Left lobe of liver (tissue), 2 donors: ENCODE data around the gene DBN1. TPM values are rescaled to one million over a fixed set of nuclear protein-coding genes. Genes with fewer than 3 reads are reported as not detected.

Experiments used
- ATAC-seq: fragments of 200-7000 bp; cut with Tn5 transposase; one replicate; pipeline ENCODE4 v1.9.1; 2020; ENCODE audit warnings: mild to moderate bottlenecking, moderate library complexity
- DNase-seq: peaks from one replicate; pipeline ENCODE4 v3.0.0-alpha.2; 2020; ENCODE audit warnings: low spot score
- total RNA-seq: library from RNA; stranded (reverse); gene quantifications from one replicate; pipeline ENCODE4 v1.2.1, GENCODE V29; 2021
- donor health status: DM: no; HTN: no; CAD: no; lungs with moderate emphysema.
- donor health status: DM: no; HTN: yes; CAD: no.

The DBN1 gene
- 1.7 TPM for total RNA-seq

- ATAC-seq: peak; percentile 47
- no peak for DNase-seq
Measured at GRCh38 chr5:177473443-177474001, at the start of gene DBN1. Gene DBN1, minus strand, starts transcription at chr5:177473634. Its CDS starts 113 bp downstream, at chr5:177473521.

- DNase-seq (no peak), ATAC-seq (no peak)
Measured at GRCh38 chr5:177520916-177521513, 47.6 kb upstream of the DBN1 start.

GRCh38 chr5:177520271-177520670 lies 46.8 kb upstream of the DBN1 start:
- DNase-seq (no peak), ATAC-seq (no peak)

- DNase-seq (no peak), ATAC-seq (no peak)
Measured at GRCh38 chr5:177519463-177520235, 46.2 kb upstream of the DBN1 start.

GRCh38 chr5:177516601-177517568 lies 43.5 kb upstream of the DBN1 start, which contains the start of gene DDX41:
Gene DDX41, minus strand, starts transcription at chr5:177516961. Its CDS starts 16 bp downstream, at chr5:177516945.
- ATAC-seq (peak; percentile 87), DNase-seq (peak; percentile 99)

GRCh38 chr5:177515580-177515979 lies 42.1 kb upstream of the DBN1 start:
- no peak for ATAC-seq
- no peak for DNase-seq

- DNase-seq (no peak), ATAC-seq (no peak)
Measured at GRCh38 chr5:177514541-177514940, 41.1 kb upstream of the DBN1 start.

GRCh38 chr5:177513500-177513899 lies 40.1 kb upstream of the DBN1 start:
- ATAC-seq (no peak), DNase-seq (no peak)

- DNase-seq: no peak
- ATAC-seq: no peak
Measured at GRCh38 chr5:177512736-177513380, 39.4 kb upstream of the DBN1 start.

- ATAC-seq (no peak), DNase-seq (no peak)
Measured at GRCh38 chr5:177511796-177512675, 38.6 kb upstream of the DBN1 start.

- ATAC-seq (no peak), DNase-seq (no peak)
Measured at GRCh38 chr5:177511181-177511580, 37.7 kb upstream of the DBN1 start.

- ATAC-seq: no peak
- DNase-seq: no peak
Measured at GRCh38 chr5:177510567-177511053, 37.2 kb upstream of the DBN1 start.

GRCh38 chr5:177509991-177510566 lies 36.6 kb upstream of the DBN1 start:
- ATAC-seq (no peak), DNase-seq (no peak)

- peak; percentile 58 for DNase-seq
- ATAC-seq: peak; percentile 45
Measured at GRCh38 chr5:177509381-177509951, 36.0 kb upstream of the DBN1 start, which contains the start of gene DOK3. Gene DOK3, minus strand, starts transcription at chr5:177509826. Its CDS starts 286 bp downstream, at chr5:177509540.

- DNase-seq: no peak
- no peak for ATAC-seq
Measured at GRCh38 chr5:177508837-177509236, 35.4 kb upstream of the DBN1 start.

GRCh38 chr5:177508221-177508611 lies 34.8 kb upstream of the DBN1 start:
- DNase-seq: no peak
- peak; percentile 8 for ATAC-seq

- ATAC-seq (peak; percentile 13), DNase-seq (no peak)
Measured at GRCh38 chr5:177507596-177508220, 34.3 kb upstream of the DBN1 start.

- no peak for DNase-seq
- no peak for ATAC-seq
Measured at GRCh38 chr5:177507165-177507564, 33.7 kb upstream of the DBN1 start.
